Measurements from ENCODE around the gene GNG5. TPM values are rescaled to one million over a fixed set of nuclear protein-coding genes. Genes with fewer than 3 reads are reported as not detected.

The GNG5 gene
- total and polyA plus RNA-seq, 8 donors: 19.8 to 80.8 (median 35.2) TPM

- no peaks in the 10 kb centered on the region for H3K4me1 ChIP-seq
- H3K4me3 ChIP-seq: no peak overlapping the region
- no peak overlapping the region for H3K27ac ChIP-seq
- no peaks in the 10 kb centered on the region for H3K36me3 ChIP-seq
- no peaks in the 10 kb centered on the region for H3K9me3 ChIP-seq
- no peaks in the 10 kb centered on the region for H3K27me3 ChIP-seq
- ATAC-seq (no peak), DNase-seq (no peak), FAIRE-seq (no peak)
- intact Hi-C loops (cut with DNase I): no loop called here
- no peak for TF ChIP-seq CTCF (IDR thresholded peaks at IDR 0.05)
Observed at GRCh38 chr1:84538599-84538998, 32.2 kb upstream of the GNG5 start.

- H3K4me3 ChIP-seq: no peak overlapping the region
- TF ChIP-seq CTCF (IDR thresholded peaks at IDR 0.05): no peak
- DNase-seq: no peak
- 84 to 98% methylated on average over 1 of the region's 1 CpG for WGBS, 2 donors
- ATAC-seq: no peak
- no peaks in the 10 kb centered on the region for H3K36me3 ChIP-seq
- no peaks in the 10 kb centered on the region for H3K27me3 ChIP-seq
- no peak overlapping the region for H3K27ac ChIP-seq
- H3K9me3 ChIP-seq: no peaks in the 10 kb centered on the region
- peak; percentile 47 for FAIRE-seq
- intact Hi-C loops (cut with DNase I): no loop called here
- H3K4me1 ChIP-seq: no peaks in the 10 kb centered on the region
Observed at GRCh38 chr1:84525779-84526178, 19.4 kb upstream of the GNG5 start.

- no peaks in the 10 kb centered on the region for H3K36me3 ChIP-seq
- no peaks in the 10 kb centered on the region for H3K27me3 ChIP-seq
- no peaks in the 10 kb centered on the region for H3K4me1 ChIP-seq
- FAIRE-seq: no peak
- H3K9me3 ChIP-seq: no peaks in the 10 kb centered on the region
- H3K4me3 ChIP-seq: no peak overlapping the region
- no peak overlapping the region for H3K27ac ChIP-seq
- no peak for ATAC-seq
- no peak for TF ChIP-seq CTCF (IDR thresholded peaks at IDR 0.05)
- intact Hi-C loops (cut with DNase I): no loop called here
- no peak for DNase-seq
Observed at GRCh38 chr1:84524590-84524989, 18.2 kb upstream of the GNG5 start.

- Histone ChIP-seq H3K4me1 (no peaks in the 10 kb centered on the region), H3K4me3 (no peak overlapping the region), H3K9me3 (no peaks in the 10 kb centered on the region), H3K36me3 (no peaks in the 10 kb centered on the region), H3K27me3 (no peaks in the 10 kb centered on the region), H3K27ac (no peak overlapping the region)
- ATAC-seq: no peak
- TF ChIP-seq CTCF (IDR thresholded peaks at IDR 0.05): no peak
- WGBS, 2 donors: 93 to 97% methylated on average over 3 of the region's 3 CpGs
- intact Hi-C loops (cut with DNase I): no loop called here
- FAIRE-seq: no peak
- DNase-seq: no peak
Observed at GRCh38 chr1:84510668-84511067, 4.3 kb upstream of the GNG5 start.

GRCh38 chr1:84510165-84510564 is 3.8 kb upstream of the GNG5 start:
- Histone ChIP-seq H3K4me1 (no peaks in the 10 kb centered on the region), H3K27me3 (no peaks in the 10 kb centered on the region), H3K36me3 (no peaks in the 10 kb centered on the region), H3K27ac (no peak overlapping the region), H3K9me3 (no peaks in the 10 kb centered on the region), H3K4me3 (no peak overlapping the region)
- DNase-seq (no peak), FAIRE-seq (no peak), ATAC-seq (no peak)
- intact Hi-C loops (cut with DNase I): no loop called here
- 46 to 48% methylated on average over 2 of the region's 2 CpGs for WGBS, 2 donors
- no peak for TF ChIP-seq CTCF (IDR thresholded peaks at IDR 0.05)
